ENCODE results near the gene MCC. TPM values are rescaled to one million over a fixed set of nuclear protein-coding genes. Genes with fewer than 3 reads are reported as not detected.

MCC gene
- total RNA-seq, 1 experiment from 2014 or later = 0.41 TPM

DNA sequence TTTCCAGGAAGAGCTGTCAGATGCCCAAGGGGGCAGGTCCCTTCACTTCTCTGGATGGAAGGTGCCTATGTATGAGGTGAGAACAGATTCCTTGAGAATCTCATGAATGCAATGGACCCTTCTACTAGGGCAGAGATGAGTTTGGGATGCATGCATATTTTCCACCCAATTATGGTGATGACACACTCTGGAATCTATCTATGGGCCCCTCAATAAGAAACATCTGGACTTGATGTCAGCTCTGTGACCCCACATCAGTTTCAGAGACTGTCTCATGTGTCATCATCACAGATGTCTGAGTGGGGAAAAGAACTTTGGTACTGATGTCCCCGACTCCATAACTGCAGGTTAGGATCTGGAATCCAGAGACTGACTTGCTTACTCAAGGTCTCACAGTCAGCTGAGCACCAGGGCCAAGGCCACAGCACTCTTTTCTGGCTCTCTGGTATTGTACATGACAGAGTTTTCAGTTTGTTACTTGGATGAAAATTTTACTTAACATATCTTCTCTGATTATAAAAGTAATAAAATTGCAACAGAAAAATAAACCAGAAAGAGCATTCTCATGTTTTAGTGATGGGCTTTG is 334.6 kb downstream of the MCC start:
- no peak for ATAC-seq
- intact Hi-C loops (cut with micrococcal nuclease; ENCODE audit: unreplicated experiment) = no loop called here
- no peak for TF ChIP-seq TCF7L2 (IDR thresholded peaks at IDR 0.05; ENCODE audit: low read depth, low read length)
- TF ChIP-seq POLR2AphosphoS5 (IDR thresholded peaks at IDR 0.05; ENCODE audit: low read depth, low read length) = no peak
- TF ChIP-seq, protein P1, sequence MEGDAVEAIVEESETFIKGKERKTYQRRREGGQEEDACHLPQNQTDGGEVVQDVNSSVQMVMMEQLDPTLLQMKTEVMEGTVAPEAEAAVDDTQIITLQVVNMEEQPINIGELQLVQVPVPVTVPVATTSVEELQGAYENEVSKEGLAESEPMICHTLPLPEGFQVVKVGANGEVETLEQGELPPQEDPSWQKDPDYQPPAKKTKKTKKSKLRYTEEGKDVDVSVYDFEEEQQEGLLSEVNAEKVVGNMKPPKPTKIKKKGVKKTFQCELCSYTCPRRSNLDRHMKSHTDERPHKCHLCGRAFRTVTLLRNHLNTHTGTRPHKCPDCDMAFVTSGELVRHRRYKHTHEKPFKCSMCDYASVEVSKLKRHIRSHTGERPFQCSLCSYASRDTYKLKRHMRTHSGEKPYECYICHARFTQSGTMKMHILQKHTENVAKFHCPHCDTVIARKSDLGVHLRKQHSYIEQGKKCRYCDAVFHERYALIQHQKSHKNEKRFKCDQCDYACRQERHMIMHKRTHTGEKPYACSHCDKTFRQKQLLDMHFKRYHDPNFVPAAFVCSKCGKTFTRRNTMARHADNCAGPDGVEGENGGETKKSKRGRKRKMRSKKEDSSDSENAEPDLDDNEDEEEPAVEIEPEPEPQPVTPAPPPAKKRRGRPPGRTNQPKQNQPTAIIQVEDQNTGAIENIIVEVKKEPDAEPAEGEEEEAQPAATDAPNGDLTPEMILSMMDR (IDR thresholded peaks at IDR 0.05) = no peak
- no peak for TF ChIP-seq SIN3A (IDR thresholded peaks at IDR 0.05; ENCODE audit: borderline replicate concordance, insufficient read depth, low read depth, low read length)
- TF ChIP-seq, protein P2, sequence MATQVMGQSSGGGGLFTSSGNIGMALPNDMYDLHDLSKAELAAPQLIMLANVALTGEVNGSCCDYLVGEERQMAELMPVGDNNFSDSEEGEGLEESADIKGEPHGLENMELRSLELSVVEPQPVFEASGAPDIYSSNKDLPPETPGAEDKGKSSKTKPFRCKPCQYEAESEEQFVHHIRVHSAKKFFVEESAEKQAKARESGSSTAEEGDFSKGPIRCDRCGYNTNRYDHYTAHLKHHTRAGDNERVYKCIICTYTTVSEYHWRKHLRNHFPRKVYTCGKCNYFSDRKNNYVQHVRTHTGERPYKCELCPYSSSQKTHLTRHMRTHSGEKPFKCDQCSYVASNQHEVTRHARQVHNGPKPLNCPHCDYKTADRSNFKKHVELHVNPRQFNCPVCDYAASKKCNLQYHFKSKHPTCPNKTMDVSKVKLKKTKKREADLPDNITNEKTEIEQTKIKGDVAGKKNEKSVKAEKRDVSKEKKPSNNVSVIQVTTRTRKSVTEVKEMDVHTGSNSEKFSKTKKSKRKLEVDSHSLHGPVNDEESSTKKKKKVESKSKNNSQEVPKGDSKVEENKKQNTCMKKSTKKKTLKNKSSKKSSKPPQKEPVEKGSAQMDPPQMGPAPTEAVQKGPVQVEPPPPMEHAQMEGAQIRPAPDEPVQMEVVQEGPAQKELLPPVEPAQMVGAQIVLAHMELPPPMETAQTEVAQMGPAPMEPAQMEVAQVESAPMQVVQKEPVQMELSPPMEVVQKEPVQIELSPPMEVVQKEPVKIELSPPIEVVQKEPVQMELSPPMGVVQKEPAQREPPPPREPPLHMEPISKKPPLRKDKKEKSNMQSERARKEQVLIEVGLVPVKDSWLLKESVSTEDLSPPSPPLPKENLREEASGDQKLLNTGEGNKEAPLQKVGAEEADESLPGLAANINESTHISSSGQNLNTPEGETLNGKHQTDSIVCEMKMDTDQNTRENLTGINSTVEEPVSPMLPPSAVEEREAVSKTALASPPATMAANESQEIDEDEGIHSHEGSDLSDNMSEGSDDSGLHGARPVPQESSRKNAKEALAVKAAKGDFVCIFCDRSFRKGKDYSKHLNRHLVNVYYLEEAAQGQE (IDR thresholded peaks at IDR 0.05; ENCODE audit: insufficient read depth in 1 of 2, low read depth in 2 of 2, low read length in 1 of 2) = no peak

DNA sequence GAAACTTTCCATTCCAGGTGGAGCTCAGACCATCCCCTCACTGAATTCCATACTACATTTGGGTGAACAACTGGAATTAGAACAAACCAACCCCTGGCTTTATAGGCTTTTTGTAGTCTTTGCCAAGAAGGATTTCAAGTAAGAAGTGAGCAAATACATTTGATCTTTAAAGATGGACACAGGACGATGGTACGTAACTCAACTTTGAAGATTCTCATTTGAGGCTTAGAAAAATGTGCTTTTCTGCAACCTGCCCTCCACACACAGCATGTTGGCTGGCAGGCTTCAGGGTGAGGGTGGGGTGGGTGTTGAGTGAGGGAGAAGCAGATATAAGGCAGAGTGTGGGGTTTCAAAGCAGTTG is 335.9 kb downstream of the MCC start:
- peaks cover 5% of the 10 kb centered on the region; the same call in 1 of the 2 replicates for H3K27me3 ChIP-seq (ENCODE audit: control insufficient read depth, insufficient read depth, low read length)
- H3K27ac ChIP-seq (ENCODE audit: low read length) = no peak overlapping the region
- no peak overlapping the region for H3K4me3 ChIP-seq (ENCODE audit: low read depth in 2 of 2, low read length in 2 of 2)
- in situ Hi-C loops (cut with HindIII; ENCODE audit: low pct_unique_long_range_greater_than_20kb, low sequenced_read_pairs) = no loop called here
- ATAC-seq (no peak), DNase-seq (ENCODE audit: low read depth, low spot score) (no peak)
- no peaks in the 10 kb centered on the region for H3K4me1 ChIP-seq (ENCODE audit: control insufficient read depth, insufficient read depth, low read length)
- ChIA-PET POLR2A (no interaction called here), CTCF (no interaction called here)
- no TSS peak for BruUV-seq (replicated peaks)
- no peaks in the 10 kb centered on the region for H3K36me3 ChIP-seq (ENCODE audit: control insufficient read depth, insufficient read depth, low read length)
- TF ChIP-seq TCF7L2 (IDR thresholded peaks at IDR 0.05; ENCODE audit: low read depth, low read length) (no peak), SIN3A (IDR thresholded peaks at IDR 0.05; ENCODE audit: borderline replicate concordance, insufficient read depth, low read depth, low read length) (no peak), POLR2AphosphoS5 (IDR thresholded peaks at IDR 0.05; ENCODE audit: low read depth, low read length) (no peak)
- TF ChIP-seq, protein P2 (IDR thresholded peaks at IDR 0.05; ENCODE audit: insufficient read depth in 1 of 2, low read depth in 2 of 2, low read length in 1 of 2) = no peak
- TF ChIP-seq, protein P1 (IDR thresholded peaks at IDR 0.05) = no peak
- H3K9me3 ChIP-seq (ENCODE audit: control insufficient read depth, insufficient read depth, low read depth, low read length) = no peaks in the 10 kb centered on the region
- intact Hi-C loops (cut with micrococcal nuclease; ENCODE audit: unreplicated experiment) = no loop called here

More for the DNA sequence above, 334.6 kb downstream of the MCC start:
- Histone ChIP-seq H3K9me3 (ENCODE audit: control insufficient read depth, insufficient read depth, low read depth, low read length) (no peaks in the 10 kb centered on the region), H3K27ac (ENCODE audit: low read length) (no peak overlapping the region), H3K27me3 (ENCODE audit: control insufficient read depth, insufficient read depth, low read length) (peaks cover 2% of the 10 kb centered on the region; the same call in 1 of the 2 replicates), H3K4me3 (ENCODE audit: low read depth in 2 of 2, low read length in 2 of 2) (no peak overlapping the region), H3K36me3 (ENCODE audit: control insufficient read depth, insufficient read depth, low read length) (no peaks in the 10 kb centered on the region), H3K4me1 (ENCODE audit: control insufficient read depth, insufficient read depth, low read length) (no peaks in the 10 kb centered on the region)
- ChIA-PET POLR2A (no interaction called here), CTCF (no interaction called here)
- in situ Hi-C loops (cut with HindIII; ENCODE audit: low pct_unique_long_range_greater_than_20kb, low sequenced_read_pairs) = no loop called here
- DNase-seq (ENCODE audit: low read depth, low spot score) = no peak
- BruUV-seq (replicated peaks) = no TSS peak

Measured in Panc1 (cell line).